ACHN (cell line): ENCODE data around the gene DIRAS2.
"Not testable (repeated sequence)": the region's sequence is repeated elsewhere in the genome, so short reads cannot be mapped to it uniquely, and the experiment has no call there.

Source experiments
- DNase-seq: peaks from one replicate; pipeline ENCODE4 v3.0.0-alpha.2; 2015
- in situ Hi-C: cut with HindIII; loops from 2 replicates; pipeline ENCODE4 v1.10.0; 2017; ENCODE audit warnings: low sequenced_read_pairs, low pct_ligation_motif_present, low pct_unique_long_range_greater_than_20kb

The DIRAS2 gene, protein sequence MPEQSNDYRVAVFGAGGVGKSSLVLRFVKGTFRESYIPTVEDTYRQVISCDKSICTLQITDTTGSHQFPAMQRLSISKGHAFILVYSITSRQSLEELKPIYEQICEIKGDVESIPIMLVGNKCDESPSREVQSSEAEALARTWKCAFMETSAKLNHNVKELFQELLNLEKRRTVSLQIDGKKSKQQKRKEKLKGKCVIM

DNA sequence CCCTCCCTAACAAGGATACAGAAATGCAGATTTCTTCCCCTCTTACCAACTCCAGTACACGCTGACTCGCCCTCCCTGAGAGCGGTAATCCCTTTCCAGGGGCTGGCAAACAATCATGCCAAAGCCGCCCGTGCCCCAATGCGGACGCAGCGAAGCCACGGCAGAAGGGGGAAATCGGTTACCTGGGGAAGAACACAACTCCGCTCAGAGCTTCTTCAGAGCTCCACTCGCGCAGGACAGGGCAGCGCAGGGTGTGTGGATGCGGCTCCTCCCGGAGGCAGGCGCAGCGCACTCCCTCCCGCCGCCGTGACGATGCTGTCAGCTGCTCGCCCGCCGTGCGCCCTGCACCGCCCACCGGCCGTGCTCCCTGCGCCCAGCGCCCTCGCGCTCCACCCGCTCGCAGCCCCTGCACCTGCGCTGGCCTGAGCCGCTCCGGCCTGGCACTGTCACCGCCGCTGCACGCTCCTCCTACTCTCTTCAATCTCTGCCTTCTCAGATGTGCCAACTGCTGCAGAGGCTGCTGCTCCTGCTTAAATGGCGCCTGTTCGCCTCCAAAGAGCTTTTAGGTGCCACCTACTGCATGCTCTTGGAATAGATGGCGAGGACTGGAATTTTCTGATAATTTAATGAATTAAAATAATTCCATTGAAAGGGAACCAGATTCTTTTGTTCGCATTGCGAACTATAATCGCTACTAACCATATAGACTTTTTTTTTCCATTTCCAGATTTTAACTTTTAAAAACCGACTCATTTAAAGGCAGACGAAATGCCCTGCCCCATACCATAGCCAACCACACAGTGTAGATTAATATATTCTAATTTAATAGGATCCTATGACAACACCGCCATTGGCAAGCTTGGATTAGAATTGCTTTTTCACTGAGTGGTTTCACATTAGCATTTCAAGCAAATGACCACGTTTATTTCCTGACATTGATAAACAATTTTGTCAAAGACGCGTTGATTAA, at the start of gene DIRAS2:
Gene DIRAS2, minus strand, starts transcription at position 255 of the 970 bp plus-strand sequence. CDS start 28,997 bp downstream, outside the sequence.
- in situ Hi-C loops, result no loop called here
- DNase-seq, result peak; percentile 79

DNA sequence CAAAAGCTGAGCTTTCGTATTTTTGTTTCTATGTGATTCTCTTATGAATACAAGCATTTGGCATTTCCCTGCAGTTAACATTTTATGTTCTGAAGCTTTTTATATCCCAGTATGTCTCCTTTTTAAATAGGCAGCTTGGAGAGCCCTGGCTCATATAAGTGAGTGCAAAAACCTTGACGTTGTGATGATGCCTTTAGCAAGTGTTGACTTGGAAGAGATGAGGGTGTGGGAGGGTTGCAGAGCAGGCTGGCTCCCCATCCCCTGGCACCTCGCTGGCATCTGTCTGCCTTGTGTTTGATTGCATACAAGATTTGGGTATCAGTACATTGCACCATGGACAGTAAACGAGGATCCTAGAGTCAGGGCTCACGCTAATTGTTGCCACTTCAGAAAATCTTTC, 42.1 kb upstream of the DIRAS2 start:
- in situ Hi-C loops, result no loop called here
- DNase-seq, result no peak

DNA sequence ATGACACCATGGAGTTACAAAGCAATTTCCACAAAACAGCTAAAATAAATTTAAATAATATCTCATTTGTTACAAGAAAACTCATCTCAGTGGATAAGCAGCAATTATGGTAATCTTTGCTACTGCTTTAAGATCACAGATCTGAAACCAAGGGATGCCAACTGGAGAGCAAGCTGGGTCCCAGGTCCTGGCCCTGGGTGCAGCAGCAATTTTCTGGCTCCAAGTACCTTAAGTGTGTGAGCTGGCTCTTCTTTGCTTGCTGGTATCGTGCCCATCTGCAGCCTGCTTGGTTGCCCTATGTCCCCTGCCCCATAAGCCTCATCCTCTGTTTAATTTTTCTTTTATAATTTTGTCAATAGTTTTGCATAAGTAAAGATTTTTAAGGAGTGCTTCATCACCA, 41.5 kb upstream of the DIRAS2 start:
- in situ Hi-C loops, result no loop called here
- DNase-seq, result no peak

DNA sequence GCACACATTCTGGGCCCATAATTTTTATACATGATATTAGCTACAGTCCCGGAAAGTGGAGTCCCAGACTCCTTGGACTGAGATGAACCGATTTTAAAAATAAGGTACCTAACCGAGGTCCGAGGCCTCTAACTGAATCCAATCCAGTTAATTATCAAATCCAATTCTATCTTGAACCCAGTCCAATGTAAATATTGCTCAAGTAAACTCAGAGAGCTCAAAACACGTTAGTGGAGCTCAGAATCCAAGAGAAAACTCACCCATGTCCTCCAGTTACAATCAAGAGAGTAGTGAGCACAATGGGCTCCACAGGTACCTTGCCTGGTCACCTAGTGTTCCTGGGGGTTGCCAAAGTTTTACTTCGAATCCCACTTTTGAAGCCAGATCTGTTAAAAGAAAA, 37.9 kb upstream of the DIRAS2 start:
- in situ Hi-C loops, result no loop called here
- no peak for DNase-seq

DNA sequence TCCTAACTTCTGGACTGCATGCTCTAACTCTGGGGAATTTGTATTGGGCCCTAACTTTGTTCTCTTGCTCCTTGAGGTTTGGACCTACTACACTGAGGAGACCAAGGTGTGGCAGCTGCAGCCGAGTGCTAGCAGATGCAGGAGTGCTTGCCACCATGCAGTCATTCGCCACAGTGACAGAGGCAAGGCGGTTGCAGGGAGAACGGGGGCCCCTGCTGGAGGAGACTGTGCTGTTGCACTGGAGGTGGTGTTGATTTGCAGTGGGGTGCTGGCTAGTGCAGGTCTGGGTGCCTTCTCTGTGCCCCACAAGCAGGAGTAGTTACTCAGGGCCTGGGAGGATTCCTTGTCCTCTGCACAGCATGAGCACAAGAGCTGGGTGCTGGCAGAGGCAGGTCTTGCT, 22.4 kb upstream of the DIRAS2 start:
- no peak for DNase-seq
- in situ Hi-C loops, result no loop called here

DNA sequence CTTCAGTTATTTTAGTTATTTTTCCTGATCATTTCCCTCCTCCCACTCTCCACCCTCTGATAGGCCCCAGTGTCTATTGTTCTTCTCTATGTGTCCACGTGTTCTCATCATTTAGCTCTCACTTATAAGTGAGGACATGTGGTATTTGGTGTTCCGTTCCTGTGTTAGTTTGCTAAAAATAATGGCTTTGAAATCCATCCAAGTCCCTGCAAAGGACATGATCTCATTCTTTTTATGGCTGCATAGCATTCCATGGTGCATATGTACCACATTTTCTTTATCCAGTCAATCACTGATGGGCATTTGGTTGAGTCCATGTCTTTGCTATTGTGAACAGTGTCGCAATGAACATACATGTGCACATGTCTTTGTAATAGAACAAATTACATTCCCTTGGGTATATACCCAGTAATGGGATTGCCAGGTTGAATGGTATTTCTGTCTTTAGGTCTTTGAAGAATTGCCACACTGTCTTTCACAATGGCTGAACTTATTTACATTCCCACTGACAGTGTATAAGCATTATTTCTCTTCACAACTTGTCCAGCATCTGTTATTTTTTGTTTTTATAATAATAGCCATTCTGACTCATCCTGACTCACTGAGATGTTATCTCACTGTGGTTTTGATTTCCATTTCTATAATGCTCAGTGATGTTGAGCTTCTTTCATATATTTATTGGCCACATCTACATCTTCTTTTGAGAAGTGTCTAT, 17.2 kb upstream of the DIRAS2 start:
- in situ Hi-C loops, result no loop called here
- peak; percentile 2 for DNase-seq

DNA sequence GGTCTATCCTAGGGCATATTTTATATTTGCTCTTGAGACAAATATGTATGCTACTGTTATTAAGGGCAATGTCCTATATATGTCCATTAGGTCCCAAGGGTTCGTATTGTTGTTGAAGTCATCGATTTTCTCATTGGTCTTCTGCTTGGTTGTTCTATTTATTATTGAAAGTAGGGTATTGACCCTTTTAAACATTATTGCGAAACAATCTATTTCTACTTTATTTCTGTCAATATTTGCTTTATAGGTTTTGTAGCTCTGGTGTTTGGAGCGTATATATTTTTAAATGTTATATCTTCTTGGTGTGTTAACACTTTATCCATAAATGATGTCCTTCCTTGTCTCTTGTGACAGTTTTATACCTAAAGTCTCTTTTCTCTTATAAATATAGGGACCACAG, 16.2 kb upstream of the DIRAS2 start:
- DNase-seq, result no peak
- in situ Hi-C loops, result no loop called here

DNA sequence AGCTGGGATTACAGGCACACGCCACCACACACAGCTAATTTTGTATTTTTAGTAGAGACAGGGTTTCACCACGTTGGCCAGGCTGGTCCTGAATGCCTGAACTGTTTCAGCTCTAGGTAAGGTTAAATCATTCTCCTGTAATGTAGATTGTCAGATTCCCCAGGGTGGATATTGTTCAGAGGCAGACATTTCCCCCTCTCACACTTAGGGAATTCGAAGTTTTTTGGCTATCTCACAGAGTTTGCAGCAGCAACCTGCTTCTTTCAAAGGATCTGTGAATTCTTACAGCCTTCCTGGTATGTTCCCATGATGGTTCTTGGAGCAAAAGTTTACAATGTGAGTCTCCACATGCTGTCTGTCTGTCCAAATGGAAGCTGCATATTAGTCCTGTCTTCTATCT, 15.6 kb upstream of the DIRAS2 start:
- in situ Hi-C loops, result no loop called here
- DNase-seq, result no peak

DNA sequence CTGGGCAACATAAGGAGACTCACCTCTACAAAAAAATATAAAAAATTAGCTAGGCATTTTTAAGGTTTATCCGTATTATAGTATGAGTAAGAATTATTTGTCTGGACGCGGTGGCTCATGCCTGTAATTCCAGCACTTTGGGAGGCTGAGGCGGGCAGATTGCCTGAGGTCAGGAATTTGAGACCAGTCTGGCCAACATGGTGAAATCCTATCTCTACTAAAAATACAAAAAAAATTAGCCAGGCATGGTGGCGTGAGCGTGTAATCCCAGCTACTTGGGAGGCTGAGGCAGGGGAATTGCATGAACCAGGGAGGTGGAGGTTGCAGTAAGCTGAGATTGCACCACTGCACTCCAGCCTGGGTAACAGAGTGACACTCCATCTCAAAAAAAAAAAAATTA, 14.3 kb upstream of the DIRAS2 start:
- not testable (repeated sequence) for DNase-seq

DNA sequence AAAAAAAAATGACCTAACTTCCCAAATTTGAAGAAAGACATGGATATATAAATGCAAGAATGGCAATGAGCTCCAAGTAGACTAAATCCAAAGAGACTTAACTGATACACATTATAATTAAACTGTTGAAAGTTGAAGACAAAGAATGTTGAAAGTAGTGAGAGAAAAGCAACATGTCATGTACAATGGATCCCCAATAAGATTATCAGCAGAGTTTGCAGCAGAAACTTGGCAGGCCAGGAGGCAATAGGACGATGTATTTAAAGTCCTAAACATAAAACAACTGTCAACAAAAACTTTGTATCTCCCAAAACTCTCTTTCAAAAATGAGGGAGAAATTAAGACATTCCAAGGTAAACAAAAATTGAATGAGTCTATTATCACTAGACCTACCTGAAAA, 8.6 kb upstream of the DIRAS2 start:
- no peak for DNase-seq
- in situ Hi-C loops, result no loop called here

More for the DNA sequence above, 14.3 kb upstream of the DIRAS2 start:
- in situ Hi-C loops, result not testable (repeated sequence)

DNA sequence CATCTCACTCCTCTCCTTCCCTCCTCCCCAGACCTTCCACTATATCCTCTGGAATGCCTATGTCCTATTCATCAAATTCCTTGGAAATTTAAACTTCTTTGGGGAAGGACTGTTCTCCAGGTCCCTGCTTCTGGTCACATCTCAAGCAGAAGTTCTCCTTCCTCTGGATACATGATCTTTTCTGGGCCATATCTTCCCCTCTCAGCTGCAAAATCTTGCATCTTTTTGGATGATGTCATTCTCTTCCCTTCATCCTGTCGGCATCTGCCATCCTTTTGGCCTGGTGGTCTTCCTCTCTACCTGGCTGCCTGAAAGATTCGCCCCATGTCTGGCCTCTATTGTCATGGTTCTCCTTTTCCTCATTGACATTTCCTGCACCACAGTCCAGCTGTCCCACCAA, 5.2 kb upstream of the DIRAS2 start:
- no peak for DNase-seq
- in situ Hi-C loops, result no loop called here

DNA sequence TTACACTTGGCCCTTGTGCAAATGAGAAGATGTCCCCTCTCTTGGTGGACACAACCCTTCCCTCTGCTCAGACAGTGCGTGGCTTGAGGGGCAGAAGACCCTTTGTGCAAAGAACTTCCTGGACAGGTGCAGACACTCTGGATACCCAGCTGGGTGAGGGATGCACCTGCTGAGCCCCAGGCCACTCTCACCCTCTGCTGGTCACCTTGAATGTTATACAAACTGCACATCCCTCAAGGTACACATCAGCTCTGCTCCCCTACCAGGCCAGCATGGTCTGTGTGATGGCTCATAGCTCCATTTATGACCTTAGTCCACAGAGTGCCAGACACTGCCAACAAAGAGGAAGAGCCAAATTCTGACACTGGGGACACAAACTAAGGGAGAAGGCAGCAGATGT, 3.1 kb upstream of the DIRAS2 start:
- in situ Hi-C loops, result no loop called here
- no peak for DNase-seq

DNA sequence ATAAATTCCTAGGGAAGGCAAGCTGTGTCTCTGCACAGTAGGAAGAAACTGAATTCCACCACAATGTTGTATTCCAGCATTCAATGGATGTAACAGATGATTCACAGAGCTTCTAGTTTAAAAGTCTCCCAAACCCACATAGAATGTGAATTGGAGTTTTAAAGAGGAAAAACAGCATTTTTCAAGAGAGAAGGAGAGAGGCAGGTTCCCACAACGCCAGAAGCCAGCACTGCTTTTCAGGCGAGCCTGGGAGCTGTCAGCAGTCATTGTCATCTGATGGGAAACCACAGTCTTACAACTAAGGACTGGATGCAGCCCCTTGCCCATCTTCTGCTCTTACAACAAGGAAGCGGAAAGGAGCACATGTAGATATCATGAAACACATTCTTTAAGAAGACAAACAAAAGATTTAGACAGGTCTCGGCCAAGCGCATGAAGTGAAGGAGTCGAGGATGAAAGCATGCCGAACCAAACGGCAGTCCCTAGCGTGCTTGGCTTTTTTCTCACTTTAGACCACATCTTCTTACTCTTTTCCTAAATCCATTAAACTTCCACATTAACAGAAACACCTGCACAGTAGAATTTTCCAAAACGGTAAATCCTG, 638 bp downstream of the DIRAS2 start:
- DNase-seq, result no peak
- in situ Hi-C loops, result no loop called here

DNA sequence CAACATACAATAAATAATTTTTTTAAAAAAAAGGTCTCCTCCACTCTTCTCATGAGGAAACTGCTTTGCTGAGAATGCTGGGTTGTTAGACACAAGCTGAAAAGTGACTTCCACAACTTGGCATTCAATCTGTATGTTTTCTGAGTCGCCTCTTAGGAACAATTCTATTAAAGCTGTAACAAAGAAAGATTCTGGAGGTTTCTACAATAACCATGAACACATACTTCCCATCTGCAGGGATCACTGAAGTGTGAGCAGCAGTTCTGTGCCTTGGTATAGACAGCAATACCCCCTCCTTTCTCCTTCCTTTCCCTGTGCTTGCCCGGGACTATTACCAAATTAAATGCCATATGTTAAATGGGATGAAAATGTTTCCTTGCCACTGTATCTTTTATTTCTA, 1.5 kb downstream of the DIRAS2 start:
- in situ Hi-C loops, result no loop called here

DNA sequence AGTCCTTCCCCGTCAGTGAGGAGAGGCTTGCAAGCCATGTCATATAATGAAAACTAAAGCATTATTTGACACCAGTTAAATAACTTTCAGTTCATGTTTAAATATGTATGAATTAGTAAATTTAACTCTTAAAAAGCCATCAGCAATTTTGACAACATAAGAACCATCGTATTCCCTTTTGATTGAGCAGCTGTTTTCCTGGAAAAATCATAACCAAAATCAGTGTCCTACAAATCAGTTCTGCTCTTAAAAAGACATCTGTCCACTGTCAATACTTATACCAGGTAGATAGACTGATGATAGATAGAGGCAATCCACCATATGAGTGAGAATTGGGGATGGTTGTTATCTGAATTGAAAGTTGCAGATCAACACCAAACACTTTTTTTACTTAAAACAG, 2.3 kb downstream of the DIRAS2 start:
- DNase-seq, result no peak
- in situ Hi-C loops, result no loop called here

More for the DNA sequence above, 1.5 kb downstream of the DIRAS2 start:
- DNase-seq, result no peak

DNA sequence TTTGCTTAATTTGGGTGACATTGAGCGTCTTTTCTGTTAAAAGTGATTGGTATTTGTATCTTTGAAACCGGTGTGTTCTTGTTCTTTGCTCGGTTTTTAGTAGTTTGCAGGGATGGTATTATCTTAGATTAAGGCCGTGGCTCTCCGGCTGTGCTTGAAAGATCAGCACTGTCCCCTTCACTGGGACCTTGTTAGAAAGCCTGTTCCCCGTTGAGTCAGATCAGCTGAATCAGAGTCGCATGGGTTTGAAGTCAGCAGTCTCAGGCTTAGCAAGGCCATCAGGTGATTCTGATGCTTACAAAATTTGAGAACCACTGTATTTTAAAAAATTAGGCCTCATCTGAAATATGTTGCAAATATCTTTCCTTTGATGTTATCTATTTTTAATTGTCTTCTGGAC, 5.0 kb downstream of the DIRAS2 start:
- in situ Hi-C loops, result no loop called here
- no peak for DNase-seq

DNA sequence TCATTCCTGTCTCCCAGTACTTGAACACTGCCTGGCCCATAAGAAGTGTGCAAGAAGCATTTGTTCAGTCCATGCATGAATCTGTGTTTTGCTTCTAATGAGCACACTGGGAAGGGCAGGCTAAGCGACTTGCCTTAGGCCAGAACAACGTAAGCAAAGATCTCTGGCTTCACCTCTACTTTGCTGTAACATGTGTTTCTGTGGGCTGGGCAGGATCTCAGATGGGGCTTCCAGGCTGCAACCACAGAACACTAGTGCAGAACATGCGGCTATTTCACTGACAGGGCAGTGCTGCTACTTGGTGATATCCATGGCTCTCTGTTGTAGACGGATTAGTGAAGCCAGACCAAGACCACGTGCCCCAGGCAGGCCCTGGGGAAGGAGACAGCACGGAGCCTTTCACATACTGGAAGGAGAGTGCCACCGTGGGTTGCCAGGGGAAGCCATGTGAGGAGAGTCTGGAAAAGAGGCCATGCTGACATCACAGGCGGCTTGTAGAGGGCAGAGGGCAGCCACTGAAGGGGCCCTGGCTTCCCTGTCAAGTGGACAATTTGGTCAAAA, 9.9 kb downstream of the DIRAS2 start:
- no peak for DNase-seq
- in situ Hi-C loops, result no loop called here

DNA sequence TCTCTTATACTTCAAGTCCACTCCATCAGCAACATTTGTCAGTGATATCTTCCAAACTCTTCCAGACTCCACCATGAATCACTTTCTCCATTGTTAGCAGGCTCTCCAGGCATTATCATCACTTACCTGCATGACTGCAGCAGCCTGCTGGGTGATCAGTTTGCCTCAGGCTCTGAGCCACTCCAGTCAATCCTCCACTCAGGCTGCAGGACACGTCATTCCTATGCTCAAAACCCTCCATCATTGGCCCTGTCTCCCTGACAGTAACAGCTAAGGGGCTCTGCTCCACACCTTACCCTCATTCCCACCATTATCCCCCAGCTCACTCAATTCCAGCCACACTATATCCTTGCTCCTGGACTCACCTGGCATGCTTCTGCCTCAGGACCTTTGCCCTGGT, 10.7 kb downstream of the DIRAS2 start:
- no peak for DNase-seq
- in situ Hi-C loops, result no loop called here

DNA sequence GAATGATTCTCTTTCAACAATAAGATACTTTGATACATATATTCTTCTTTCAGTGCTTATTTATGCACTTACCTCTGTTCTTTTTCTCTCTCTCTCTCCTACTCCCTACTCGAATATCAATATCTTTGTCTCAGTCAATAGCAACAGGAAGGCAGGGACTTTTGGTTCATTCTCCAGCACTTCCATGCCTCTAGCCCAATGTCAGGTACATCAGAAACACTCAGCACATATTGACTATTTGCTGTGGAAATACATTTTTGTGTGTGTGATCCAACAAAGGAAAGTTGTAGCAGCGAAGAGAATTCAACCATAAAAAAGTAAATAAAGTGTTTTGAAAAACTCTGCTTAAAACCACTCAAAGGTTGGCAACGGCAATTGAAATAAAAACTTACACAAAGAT, 12.6 kb downstream of the DIRAS2 start:
- no peak for DNase-seq
- in situ Hi-C loops, result no loop called here
